GM12875 (cell line): ENCODE data around the gene INSYN2B.

Experiments used
- H3K4me3 ChIP-seq: one replicate; pipeline ENCODE4 v1.5.1; 2011; ENCODE audit warnings: low read depth, low read length, control low read depth
- CTCF ChIP-seq: IDR thresholded peaks from 2 replicates; pipeline ENCODE4 v1.5.1; 2011; ENCODE audit warnings: low read depth, mild to moderate bottlenecking, control low read depth, inconsistent platforms, low read length, moderate library complexity, borderline replicate concordance; ENCODE audit not compliant: insufficient read depth

Gene INSYN2B

GRCh38 chr5:169944922-169945680 is 35.2 kb downstream of the INSYN2B start:
- TF ChIP-seq CTCF = no peak
- no peak overlapping the region for H3K4me3 ChIP-seq

- H3K4me3 ChIP-seq = no peak overlapping the region
- no peak for TF ChIP-seq CTCF
These were observed 36.2 kb downstream of the INSYN2B start for GRCh38 chr5:169944115-169944514.

GRCh38 chr5:169943026-169943425 is 37.3 kb downstream of the INSYN2B start:
- no peak overlapping the region for H3K4me3 ChIP-seq
- TF ChIP-seq CTCF = no peak

GRCh38 chr5:169942181-169942580 is 38.1 kb downstream of the INSYN2B start:
- TF ChIP-seq CTCF = no peak
- H3K4me3 ChIP-seq = no peak overlapping the region

GRCh38 chr5:169941542-169941941 is 38.8 kb downstream of the INSYN2B start:
- no peak for TF ChIP-seq CTCF
- H3K4me3 ChIP-seq = no peak overlapping the region

GRCh38 chr5:169939731-169940130 is 40.6 kb downstream of the INSYN2B start:
- no peak for TF ChIP-seq CTCF
- H3K4me3 ChIP-seq = no peak overlapping the region

GRCh38 chr5:169938439-169938838 is 41.9 kb downstream of the INSYN2B start:
- H3K4me3 ChIP-seq = no peak overlapping the region
- no peak for TF ChIP-seq CTCF
